ENCODE results near the gene CABLES1. TPM values are rescaled to one million over a fixed set of nuclear protein-coding genes. Genes with fewer than 3 reads are reported as not detected.

Gene CABLES1
- polyA plus RNA-seq, 1 experiment: 5.4 TPM

DNA sequence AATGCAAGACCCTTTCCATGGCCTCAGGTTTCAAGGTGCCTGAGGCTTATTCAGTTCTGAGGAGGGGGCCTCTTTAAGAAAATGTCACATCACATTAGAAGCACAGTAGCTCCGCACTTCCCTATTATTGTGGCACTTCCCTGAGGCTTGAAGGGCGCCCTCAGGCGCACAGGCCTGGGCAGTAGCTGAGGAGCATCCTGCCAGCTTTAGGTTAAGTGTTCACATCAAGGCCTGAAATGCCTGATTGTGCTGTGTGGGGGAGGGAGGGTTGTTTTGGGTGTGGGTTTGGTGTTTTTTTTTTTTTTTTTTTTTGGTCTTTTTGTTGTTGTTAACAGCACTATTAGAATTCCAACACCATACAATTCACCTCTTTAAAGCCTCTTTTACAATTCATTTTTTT lies 107.9 kb downstream of the CABLES1 start:
- H3K36me3 ChIP-seq (ENCODE audit: control insufficient read depth, insufficient read depth, low read length): peaks cover 2% of the 10 kb centered on the region; the same call in 1 of the 2 replicates
- TF ChIP-seq CTCF (IDR thresholded peaks at IDR 0.05; ENCODE audit: insufficient read depth, low read depth, low read length): no peak
- POLR2A ChIA-PET: no interaction called here
- CTCF ChIA-PET: interaction anchor here (1.3 kb wide), 1 partner anchor 8 kb away, joined by 3 read pairs; no protein-coding TSS in a partner anchor
- H3K27me3 ChIP-seq (ENCODE audit: control insufficient read depth, insufficient read depth, low read length): no peaks in the 10 kb centered on the region
- DNase-seq (ENCODE audit: low read depth): no peak
- no peak overlapping the region for H3K4me3 ChIP-seq (ENCODE audit: low read depth, low read length)

DNA sequence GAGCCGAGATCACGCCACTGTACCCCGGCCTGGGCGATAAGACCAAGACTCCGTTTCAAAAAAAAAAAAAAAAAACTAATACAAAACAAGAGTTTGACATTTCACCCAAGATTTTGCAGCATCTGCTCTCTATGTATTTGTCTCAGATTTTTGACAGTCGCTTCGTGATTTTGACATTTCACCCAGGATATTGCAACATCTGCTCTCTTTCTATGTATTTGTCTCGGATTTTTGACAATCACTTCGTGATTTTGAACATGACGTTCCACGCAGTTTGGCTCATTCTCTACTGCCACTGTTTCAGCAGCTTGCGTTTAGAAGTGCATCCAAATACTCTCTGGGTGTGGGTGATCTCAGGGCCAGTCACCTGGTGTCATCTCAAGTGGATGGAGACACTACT lies 108.5 kb downstream of the CABLES1 start:
- Histone ChIP-seq H3K4me3 (ENCODE audit: low read depth, low read length) (no peak overlapping the region), H3K36me3 (ENCODE audit: control insufficient read depth, insufficient read depth, low read length) (peaks cover 2% of the 10 kb centered on the region; the same call in 1 of the 2 replicates), H3K27me3 (ENCODE audit: control insufficient read depth, insufficient read depth, low read length) (no peaks in the 10 kb centered on the region)
- ChIA-PET POLR2A (no interaction called here), CTCF (interaction anchor here (1.6 kb wide), 1 partner anchor 112 kb away, joined by 4 read pairs; no protein-coding TSS in a partner anchor)
- no peak for TF ChIP-seq CTCF (IDR thresholded peaks at IDR 0.05; ENCODE audit: insufficient read depth, low read depth, low read length)
- no peak for DNase-seq (ENCODE audit: low read depth)

DNA sequence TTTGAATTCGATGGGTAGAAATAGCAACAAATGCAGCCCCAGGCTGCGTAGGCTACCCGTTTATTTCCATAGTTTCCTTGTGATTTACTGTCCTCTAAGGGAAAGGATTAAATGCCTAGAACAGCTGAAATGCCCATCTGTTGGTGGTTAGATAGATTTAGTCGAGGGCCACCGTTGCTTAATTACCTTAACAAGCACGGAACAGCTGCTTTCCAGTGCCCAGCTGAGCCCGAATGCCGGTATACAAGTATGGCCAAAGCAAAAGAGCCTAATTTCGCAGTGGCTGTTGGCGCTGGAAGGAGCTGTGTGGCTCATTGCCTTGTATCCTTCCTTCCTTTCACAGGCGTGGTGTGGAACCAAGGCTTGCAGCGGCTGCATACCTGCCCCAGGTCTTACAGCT lies 109.1 kb downstream of the CABLES1 start:
- POLR2A ChIA-PET: no interaction called here
- no peak for DNase-seq (ENCODE audit: low read depth)
- no peaks in the 10 kb centered on the region for H3K27me3 ChIP-seq (ENCODE audit: control insufficient read depth, insufficient read depth, low read length)
- H3K4me3 ChIP-seq (ENCODE audit: low read depth, low read length): no peak overlapping the region
- CTCF ChIA-PET: interaction anchor here (0.6 to 1.6 kb wide), 3 partner anchors 113 to 210 kb away, joined by 3 to 4 read pairs (median 3); no protein-coding TSS in a partner anchor
- peaks cover 2% of the 10 kb centered on the region; the same call in 1 of the 2 replicates for H3K36me3 ChIP-seq (ENCODE audit: control insufficient read depth, insufficient read depth, low read length)
- no peak for TF ChIP-seq CTCF (IDR thresholded peaks at IDR 0.05; ENCODE audit: insufficient read depth, low read depth, low read length)

- ChIA-PET POLR2A (no interaction called here), CTCF (no interaction called here)
- no peak overlapping the region for H3K4me3 ChIP-seq (ENCODE audit: low read depth, low read length)
- TF ChIP-seq CTCF (IDR thresholded peaks at IDR 0.05; ENCODE audit: insufficient read depth, low read depth, low read length): no peak
- H3K27me3 ChIP-seq (ENCODE audit: control insufficient read depth, insufficient read depth, low read length): no peaks in the 10 kb centered on the region
- DNase-seq (ENCODE audit: low read depth): no peak
- H3K36me3 ChIP-seq (ENCODE audit: control insufficient read depth, insufficient read depth, low read length): peaks cover 2% of the 10 kb centered on the region; the same call in 1 of the 2 replicates
Measured at GRCh38 chr18:23245461-23245860, 110.2 kb downstream of the CABLES1 start.

DNA sequence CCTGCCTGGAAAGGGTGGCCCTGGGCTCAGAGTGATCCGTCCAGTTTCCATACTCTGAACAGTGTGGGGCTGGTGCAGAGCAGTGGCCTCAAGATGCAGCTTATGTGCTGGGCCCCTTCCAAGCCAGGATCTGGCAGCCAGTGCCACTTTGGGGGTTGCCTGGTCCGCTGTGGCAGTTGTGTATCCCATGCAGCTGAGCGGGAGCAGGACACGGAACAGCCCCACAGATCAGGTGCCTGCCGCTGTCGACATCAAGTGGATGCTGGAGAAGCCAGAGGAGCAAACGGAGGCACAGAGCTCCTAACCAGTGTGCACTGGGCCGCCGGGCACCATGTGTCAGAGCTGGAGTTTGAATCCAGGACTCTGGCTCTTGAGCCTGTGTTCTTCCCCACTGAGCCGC lies 112.0 kb downstream of the CABLES1 start:
- peaks cover 2% of the 10 kb centered on the region; the same call in 1 of the 2 replicates for H3K36me3 ChIP-seq (ENCODE audit: control insufficient read depth, insufficient read depth, low read length)
- CTCF ChIA-PET: interaction anchor here (1.3 to 2.3 kb wide), 2 partner anchors 10 to 11 kb away, joined by 3 to 9 read pairs; no protein-coding TSS in a partner anchor

More for the DNA sequence above, 112.0 kb downstream of the CABLES1 start:
- no peaks in the 10 kb centered on the region for H3K27me3 ChIP-seq (ENCODE audit: control insufficient read depth, insufficient read depth, low read length)
- TF ChIP-seq CTCF (IDR thresholded peaks at IDR 0.05; ENCODE audit: insufficient read depth, low read depth, low read length): no peak
- no peak for DNase-seq (ENCODE audit: low read depth)
- no peak overlapping the region for H3K4me3 ChIP-seq (ENCODE audit: low read depth, low read length)
- POLR2A ChIA-PET: no interaction called here
